ENCODE measurements around the gene STUB1.

GRCh38 chr16:659618-660017, 20.6 kb upstream of the STUB1 start:
- TF ChIP-seq REST (IDR thresholded peaks at IDR 0.05; ENCODE audit: low read depth, low read length) (no peak), CTCF (IDR thresholded peaks at IDR 0.05 in 2 of 3, conservative IDR thresholded peaks at IDR 0.05 in 1 of 3; ENCODE audit: control insufficient read depth in 2 of 3, extremely low read depth in 1 of 3, insufficient read depth in 1 of 3, low read depth in 3 of 3, low read length in 3 of 3) (no peak), POLR2A (IDR thresholded peaks at IDR 0.05; ENCODE audit: low read depth, low read length) (no peak), ZNF24 (IDR thresholded peaks at IDR 0.05) (no peak), SP1 (IDR thresholded peaks at IDR 0.05; ENCODE audit: low read depth, low read length) (no peak)
